Measurements from ENCODE around the gene DIPK1B. TPM values are rescaled to one million over a fixed set of nuclear protein-coding genes. Genes with fewer than 3 reads are reported as not detected.

Gene DIPK1B
- total and polyA plus RNA-seq, 10 of the 15 experiments (the other 5 are each of a cell fraction or from before 2014, with no cell fraction given): 0.08 to 0.28 (median 0.13) TPM; not detected in 3

DNA sequence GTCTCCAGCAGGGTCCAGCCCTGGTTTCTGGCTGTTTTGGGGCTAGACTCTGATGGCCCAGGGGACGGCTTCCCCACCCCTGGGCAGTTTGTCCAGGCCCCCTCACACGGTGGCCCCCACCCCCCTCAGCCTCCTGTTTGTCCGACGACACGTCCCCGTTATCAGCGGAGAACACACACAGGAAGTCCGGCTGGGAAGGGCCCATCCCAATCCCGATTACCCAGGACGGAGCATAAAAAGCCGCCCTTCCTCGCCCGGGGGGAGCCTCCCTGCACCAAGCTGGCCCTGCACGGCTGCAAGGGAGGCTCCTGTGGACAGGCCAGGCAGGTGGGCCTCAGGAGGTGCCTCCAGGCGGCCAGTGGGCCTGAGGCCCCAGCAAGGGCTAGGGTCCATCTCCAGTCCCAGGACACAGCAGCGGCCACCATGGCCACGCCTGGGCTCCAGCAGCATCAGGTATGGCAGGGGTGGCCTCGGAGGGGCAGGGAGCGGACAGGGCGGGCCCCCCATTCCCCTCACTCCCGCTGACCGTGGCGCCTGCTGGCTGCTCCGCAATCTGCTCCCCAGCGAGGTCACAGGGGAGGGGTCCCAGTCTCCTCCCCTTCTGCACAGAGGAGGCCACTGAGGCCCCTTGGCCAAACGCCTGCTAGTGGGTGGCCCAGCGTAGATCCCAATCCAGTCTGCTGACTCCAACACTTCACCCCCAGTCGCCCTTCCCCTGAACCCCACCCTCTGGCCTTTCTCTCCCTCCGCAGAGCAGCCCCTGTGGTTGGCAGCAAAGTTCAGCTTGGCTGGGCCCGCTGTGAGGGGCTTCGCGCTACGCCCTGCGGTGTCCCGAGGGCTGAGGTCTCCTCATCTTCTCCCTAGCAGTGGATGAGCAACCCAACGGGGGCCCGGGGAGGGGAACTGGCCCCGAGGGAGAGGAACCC is 49.5 kb upstream of the DIPK1B start, which contains the start of gene EGFL7:
Gene EGFL7, plus strand, starts transcription at position 261 of the 926 bp plus-strand sequence. CDS start 5,367 bp downstream, outside the sequence.
- CTCF ChIA-PET: interaction anchor here (1.0 kb wide), 1 partner anchor 35 kb away, joined by 3 read pairs; no protein-coding TSS in a partner anchor
- no peak for TF ChIP-seq NR2F1 (conservative IDR thresholded peaks at IDR 0.05)
- TF ChIP-seq PAX5 (IDR thresholded peaks at IDR 0.05; ENCODE audit: borderline replicate concordance, low read depth, low read length): no peak
- no peak for TF ChIP-seq RCOR1 (conservative IDR thresholded peaks at IDR 0.05; ENCODE audit: low read depth, low read length)
- TF ChIP-seq, protein P1, sequence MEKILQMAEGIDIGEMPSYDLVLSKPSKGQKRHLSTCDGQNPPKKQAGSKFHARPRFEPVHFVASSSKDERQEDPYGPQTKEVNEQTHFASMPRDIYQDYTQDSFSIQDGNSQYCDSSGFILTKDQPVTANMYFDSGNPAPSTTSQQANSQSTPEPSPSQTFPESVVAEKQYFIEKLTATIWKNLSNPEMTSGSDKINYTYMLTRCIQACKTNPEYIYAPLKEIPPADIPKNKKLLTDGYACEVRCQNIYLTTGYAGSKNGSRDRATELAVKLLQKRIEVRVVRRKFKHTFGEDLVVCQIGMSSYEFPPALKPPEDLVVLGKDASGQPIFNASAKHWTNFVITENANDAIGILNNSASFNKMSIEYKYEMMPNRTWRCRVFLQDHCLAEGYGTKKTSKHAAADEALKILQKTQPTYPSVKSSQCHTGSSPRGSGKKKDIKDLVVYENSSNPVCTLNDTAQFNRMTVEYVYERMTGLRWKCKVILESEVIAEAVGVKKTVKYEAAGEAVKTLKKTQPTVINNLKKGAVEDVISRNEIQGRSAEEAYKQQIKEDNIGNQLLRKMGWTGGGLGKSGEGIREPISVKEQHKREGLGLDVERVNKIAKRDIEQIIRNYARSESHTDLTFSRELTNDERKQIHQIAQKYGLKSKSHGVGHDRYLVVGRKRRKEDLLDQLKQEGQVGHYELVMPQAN (conservative IDR thresholded peaks at IDR 0.05): no peak
- no peak for TF ChIP-seq BMI1 (IDR thresholded peaks at IDR 0.05; ENCODE audit: borderline replicate concordance)
- TF ChIP-seq CHD4 (IDR thresholded peaks at IDR 0.05): no peak
- TF ChIP-seq STAT1 (conservative IDR thresholded peaks at IDR 0.05): no peak
- TF ChIP-seq LARP7 (IDR thresholded peaks at IDR 0.05): no peak
- TF ChIP-seq NR2C2 (IDR thresholded peaks at IDR 0.05; ENCODE audit: borderline replicate concordance, control insufficient read depth, insufficient read length, low read depth): no peak
- TF ChIP-seq, protein P2, sequence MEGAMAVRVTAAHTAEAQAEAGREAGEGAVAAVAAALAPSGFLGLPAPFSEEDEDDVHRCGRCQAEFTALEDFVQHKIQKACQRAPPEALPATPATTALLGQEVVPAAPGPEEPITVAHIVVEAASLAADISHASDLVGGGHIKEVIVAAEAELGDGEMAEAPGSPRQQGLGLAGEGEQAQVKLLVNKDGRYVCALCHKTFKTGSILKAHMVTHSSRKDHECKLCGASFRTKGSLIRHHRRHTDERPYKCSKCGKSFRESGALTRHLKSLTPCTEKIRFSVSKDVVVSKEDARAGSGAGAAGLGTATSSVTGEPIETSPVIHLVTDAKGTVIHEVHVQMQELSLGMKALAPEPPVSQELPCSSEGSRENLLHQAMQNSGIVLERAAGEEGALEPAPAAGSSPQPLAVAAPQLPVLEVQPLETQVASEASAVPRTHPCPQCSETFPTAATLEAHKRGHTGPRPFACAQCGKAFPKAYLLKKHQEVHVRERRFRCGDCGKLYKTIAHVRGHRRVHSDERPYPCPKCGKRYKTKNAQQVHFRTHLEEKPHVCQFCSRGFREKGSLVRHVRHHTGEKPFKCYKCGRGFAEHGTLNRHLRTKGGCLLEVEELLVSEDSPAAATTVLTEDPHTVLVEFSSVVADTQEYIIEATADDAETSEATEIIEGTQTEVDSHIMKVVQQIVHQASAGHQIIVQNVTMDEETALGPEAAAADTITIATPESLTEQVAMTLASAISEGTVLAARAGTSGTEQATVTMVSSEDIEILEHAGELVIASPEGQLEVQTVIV (IDR thresholded peaks at IDR 0.05; ENCODE audit: borderline replicate concordance, partially characterized antibody): no peak
- TF ChIP-seq YBX1 (IDR thresholded peaks at IDR 0.05): no peak
- no peak for TF ChIP-seq GABPA (IDR thresholded peaks at IDR 0.05; ENCODE audit: low read depth)
- TF ChIP-seq ASH2L (IDR thresholded peaks at IDR 0.05; ENCODE audit: borderline replicate concordance, low read depth): no peak
- TF ChIP-seq, protein P3, sequence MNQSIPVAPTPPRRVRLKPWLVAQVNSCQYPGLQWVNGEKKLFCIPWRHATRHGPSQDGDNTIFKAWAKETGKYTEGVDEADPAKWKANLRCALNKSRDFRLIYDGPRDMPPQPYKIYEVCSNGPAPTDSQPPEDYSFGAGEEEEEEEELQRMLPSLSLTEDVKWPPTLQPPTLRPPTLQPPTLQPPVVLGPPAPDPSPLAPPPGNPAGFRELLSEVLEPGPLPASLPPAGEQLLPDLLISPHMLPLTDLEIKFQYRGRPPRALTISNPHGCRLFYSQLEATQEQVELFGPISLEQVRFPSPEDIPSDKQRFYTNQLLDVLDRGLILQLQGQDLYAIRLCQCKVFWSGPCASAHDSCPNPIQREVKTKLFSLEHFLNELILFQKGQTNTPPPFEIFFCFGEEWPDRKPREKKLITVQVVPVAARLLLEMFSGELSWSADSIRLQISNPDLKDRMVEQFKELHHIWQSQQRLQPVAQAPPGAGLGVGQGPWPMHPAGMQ (IDR thresholded peaks at IDR 0.05; ENCODE audit: borderline replicate concordance): no peak
- POLR2A ChIA-PET: no interaction called here
- FAIRE-seq: no peak
- Histone ChIP-seq H3K9ac (ENCODE audit: control insufficient read depth, insufficient read depth, low read length) (no peak within 1 kb of the TSS), H3K27me3 (replicated peaks in 1 of 2; ENCODE audit: control insufficient read depth in 2 of 2, insufficient read depth in 2 of 2, low read length in 1 of 2) (peaks cover 10 to 22% of the 10 kb centered on the region in 2 experiments), H3K4me3 (no peak within 1 kb of the TSS), H2AFZ (ENCODE audit: control insufficient read depth, low read depth, low read length) (no peak within 1 kb of the TSS), H3K27ac (ENCODE audit: control insufficient read depth, insufficient read depth) (no peak within 1 kb of the TSS), H3K4me2 (ENCODE audit: control insufficient read depth, insufficient read depth) (no peak within 1 kb of the TSS), H3K36me3 (ENCODE audit: control insufficient read depth in 2 of 2, insufficient read depth in 2 of 2, low read length in 1 of 2) (no peaks in the 10 kb centered on the region), H3K79me2 (ENCODE audit: control insufficient read depth, insufficient read depth, low read length) (no peaks in the 10 kb centered on the region), H3K4me1 (ENCODE audit: control insufficient read depth, insufficient read depth, low read length) (no peaks in the 10 kb centered on the region), H3K9me3 (replicated peaks; ENCODE audit: control insufficient read depth, insufficient read depth, low read length) (no peaks in the 10 kb centered on the region), H4K20me1 (ENCODE audit: control insufficient read depth, insufficient read depth) (no peaks in the 10 kb centered on the region)
- in situ Hi-C loops (cut with MboI): no loop called here
- DNase-seq (ENCODE audit: low read depth, low spot score): no peak
- RAD21 ChIA-PET (ENCODE audit: unreplicated experiment): no interaction called here
- 38% methylated on average over 34 of the region's 38 CpGs for WGBS (ENCODE audit: insufficient coverage, insufficient replicate concordance, low lambda C conversion rate, missing lambda C conversion rate)
- SMC1A ChIA-PET (ENCODE audit: uncharacterized antibody, unreplicated experiment): no interaction called here
- BruUV-seq (replicated peaks): no TSS peak
- ATAC-seq: no peak
- intact Hi-C loops (cut with micrococcal nuclease; ENCODE audit: unreplicated experiment): no loop called here

Measured in GM12878 (cell line).